GM15510 (cell line): Measurements from ENCODE around the gene IRF2.
A peak's percentile ranks its signal among the peaks of the same experiment; 100 is the strongest.

ENCODE experiments used
- POLR2A ChIP-seq: IDR thresholded peaks from 3 replicates; pipeline ENCODE4 v1.6.1; 2011; ENCODE audit warnings: borderline replicate concordance; ENCODE audit not compliant: insufficient read length; ENCODE audit errors: extremely low read depth

Gene IRF2

DNA sequence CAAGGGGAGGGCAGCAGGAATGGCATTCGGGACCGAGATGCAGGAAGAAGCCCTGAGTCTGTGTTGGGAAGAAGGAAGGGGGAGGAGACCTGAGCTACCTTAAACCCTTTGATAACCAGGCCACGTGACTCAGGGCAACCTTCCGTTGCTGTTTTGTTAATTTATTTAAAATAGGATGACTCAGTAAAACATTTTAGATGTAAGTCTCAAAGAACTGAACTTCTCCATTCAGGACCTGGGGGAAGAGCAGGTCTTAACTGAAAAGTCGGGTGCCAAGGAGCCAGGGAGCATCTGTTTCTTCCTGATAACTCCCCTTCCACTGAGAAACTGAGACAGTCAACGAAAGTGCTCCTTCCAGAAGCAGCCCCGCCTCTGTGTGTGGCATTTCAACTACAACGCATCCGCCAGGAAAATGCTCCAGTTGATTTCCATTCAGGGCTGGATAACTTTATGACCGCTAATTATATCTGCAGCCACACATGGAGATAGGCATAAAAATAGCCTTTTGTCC lies 88.0 kb downstream of the IRF2 start:
- TF ChIP-seq POLR2A, result no peak

DNA sequence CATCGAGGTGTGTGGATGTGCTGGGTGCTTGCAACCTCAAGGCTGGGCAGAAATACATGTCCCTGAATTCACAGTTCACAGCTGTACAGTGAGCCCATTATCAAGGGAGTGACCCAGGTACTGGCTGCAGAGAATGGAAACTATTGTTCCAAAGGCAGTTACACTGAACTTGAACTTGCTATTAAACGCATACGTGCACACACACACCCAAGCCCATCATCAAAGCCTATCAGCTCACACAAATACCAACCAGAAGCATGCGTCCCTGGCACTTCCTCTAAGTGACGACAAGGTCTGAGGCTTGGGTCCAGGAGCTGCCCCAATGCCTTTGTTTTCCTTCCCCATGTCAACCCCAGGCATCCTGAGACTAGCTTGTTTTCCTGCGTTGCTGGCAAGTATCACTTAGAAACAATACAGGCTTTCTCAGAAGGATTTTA lies 88.6 kb downstream of the IRF2 start:
- TF ChIP-seq POLR2A, result no peak

DNA sequence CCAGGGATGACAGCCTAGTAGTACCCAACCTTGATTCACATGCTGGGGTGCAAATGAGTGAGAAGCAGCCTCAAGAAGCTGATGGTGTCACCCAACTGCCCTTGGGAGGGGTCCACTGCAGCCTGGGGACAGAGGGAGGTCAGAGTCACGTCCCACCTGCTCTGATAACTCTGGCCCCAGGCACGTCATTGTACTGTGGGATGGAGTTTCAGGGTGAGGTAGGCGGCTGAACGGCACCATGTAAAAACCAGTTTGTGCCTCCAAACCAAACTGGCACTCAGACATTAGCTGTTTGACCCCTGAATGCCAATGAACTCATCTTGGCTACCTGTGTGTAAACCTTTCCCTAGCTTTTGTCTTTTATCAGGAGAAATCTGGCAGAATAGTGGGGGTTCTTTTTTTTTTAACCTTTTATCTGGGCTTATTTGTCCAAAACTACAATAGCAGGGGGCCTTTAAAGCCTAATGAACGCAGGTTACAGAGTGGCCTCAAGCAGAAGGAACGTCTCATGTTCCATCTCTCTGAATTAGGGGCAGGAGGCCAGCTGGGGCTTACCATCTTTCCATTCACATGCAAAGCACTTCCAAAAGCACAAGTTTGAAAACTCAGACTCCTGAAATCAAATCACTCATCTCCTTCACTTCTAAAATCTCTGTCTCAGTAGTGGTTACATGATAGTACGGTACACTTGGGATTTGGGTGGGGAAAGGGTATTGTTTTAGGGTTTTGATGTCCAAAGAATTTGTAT lies 89.4 kb downstream of the IRF2 start:
- TF ChIP-seq POLR2A, result peak; percentile 8

- no peak for TF ChIP-seq POLR2A
Measured at GRCh38 chr4:184384056-184384809, 90.1 kb downstream of the IRF2 start.

GRCh38 chr4:184383497-184384055 lies 90.8 kb downstream of the IRF2 start:
- no peak for TF ChIP-seq POLR2A

GRCh38 chr4:184382189-184382846 lies 92.0 kb downstream of the IRF2 start:
- no peak for TF ChIP-seq POLR2A

- TF ChIP-seq POLR2A, result no peak
Measured at GRCh38 chr4:184380707-184381106, 93.6 kb downstream of the IRF2 start.

- no peak for TF ChIP-seq POLR2A
Measured at GRCh38 chr4:184376923-184377322, 97.4 kb downstream of the IRF2 start.

- TF ChIP-seq POLR2A, result no peak
Measured at GRCh38 chr4:184376126-184376838, 98.1 kb downstream of the IRF2 start.

GRCh38 chr4:184375027-184375426 lies 99.3 kb downstream of the IRF2 start:
- TF ChIP-seq POLR2A, result no peak

DNA sequence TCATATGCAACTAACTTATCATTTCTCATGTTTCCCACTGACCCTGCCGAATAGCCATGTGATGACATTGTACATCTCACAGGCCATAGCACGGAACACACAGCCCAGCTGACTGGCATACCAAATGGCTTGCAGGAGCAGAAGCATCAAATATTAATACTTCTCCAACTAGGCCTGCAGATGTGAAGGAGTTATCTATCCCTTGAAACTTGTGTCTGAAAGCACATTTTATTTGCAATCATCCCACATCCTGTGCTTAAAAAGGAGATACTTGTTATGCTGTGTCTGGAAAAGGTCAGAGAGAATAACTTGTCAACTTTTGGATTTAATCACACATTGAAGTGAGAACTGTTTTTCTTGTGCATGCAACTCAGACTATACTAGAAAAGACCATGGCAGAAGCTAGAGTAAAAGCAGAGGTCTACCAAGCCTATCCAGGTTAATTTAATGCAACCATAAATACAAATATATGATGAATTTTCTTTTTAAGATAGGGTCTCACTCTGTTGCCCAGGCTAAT lies 100.4 kb downstream of the IRF2 start:
- TF ChIP-seq POLR2A, result no peak

DNA sequence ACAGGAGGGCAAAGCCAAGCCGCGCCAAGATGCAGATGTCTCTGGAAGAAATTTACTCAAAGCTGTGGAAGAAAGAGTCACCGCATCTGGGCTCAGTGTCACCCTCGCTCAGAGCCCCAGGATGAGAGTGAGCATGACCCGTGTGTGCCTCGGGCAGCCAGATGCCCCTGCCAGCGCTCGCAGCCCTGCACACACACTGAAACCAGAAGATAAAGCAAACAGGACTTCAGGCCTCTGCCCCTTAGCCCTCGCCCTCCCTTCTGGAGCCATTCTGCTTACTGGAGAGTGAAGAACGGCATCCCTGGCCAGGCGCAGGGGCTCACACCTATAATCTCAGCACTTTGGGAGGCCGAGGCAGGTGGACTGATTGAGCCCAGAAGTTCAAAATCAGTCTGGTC lies 103.0 kb downstream of the IRF2 start:
- no peak for TF ChIP-seq POLR2A

- no peak for TF ChIP-seq POLR2A
Measured at GRCh38 chr4:184370711-184371389, 103.5 kb downstream of the IRF2 start.

DNA sequence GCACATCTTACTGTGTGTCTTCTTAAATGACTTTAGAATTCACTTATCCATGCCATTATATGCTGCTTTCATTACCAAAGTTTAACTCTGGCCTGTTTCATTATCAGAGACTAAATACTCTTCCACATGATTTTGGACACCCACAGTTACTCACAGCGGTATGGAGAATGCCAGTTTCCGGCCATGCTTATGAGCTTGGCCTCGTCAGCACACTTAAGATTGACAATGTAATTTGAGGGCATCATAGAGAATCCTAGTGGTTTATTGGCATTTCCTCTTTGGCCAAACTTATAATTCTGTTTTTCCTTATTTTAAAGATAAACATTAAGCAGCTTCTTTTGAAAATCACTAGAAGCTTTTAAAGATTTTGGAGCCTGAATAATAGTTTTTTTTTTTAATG lies 104.5 kb downstream of the IRF2 start:
- TF ChIP-seq POLR2A, result no peak

DNA sequence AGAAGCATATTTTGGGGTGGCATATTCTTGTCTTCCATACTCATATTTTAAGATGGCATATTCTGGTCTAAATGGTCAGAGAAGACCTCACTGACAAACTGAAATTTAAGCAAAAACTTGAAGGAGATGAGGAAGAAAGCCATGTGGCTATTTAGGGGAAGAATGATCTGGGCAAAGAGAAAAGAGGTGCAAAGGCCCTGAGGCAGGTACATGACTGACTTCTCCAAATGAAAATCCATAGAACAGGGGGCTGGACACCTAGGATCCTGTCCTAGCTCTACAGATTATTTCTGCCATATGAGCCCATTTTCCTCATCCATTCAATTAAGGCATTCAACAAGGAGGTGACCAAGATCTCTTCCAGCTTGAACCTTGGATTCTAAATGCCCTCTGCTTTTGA lies 105.6 kb downstream of the IRF2 start:
- TF ChIP-seq POLR2A, result no peak

GRCh38 chr4:184368290-184368689 lies 106.1 kb downstream of the IRF2 start:
- no peak for TF ChIP-seq POLR2A
